HG03060 (cell line): ENCODE data around the gene KIF25.

Experiments used
- ATAC-seq: cut with Tn5 transposase; IDR thresholded peaks from one replicate; pipeline ENCODE4 v1.9.1; 2021; ENCODE audit warnings: low read depth, moderate number of reproducible peaks; ENCODE audit not compliant: unreplicated experiment

KIF25 gene, protein sequence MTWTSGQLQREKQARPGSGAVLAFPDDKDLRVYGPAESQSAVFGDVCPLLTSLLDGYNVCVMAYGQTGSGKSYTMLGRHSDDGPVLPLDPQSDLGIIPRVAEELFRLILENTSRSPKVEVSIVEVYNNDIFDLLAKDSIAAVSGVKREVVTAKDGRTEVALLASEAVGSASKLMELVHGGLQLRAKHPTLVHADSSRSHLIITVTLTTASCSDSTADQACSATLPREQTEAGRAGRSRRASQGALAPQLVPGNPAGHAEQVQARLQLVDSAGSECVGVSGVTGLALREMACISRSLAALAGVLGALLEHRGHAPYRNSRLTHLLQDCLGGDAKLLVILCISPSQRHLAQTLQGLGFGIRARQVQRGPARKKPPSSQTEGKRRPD

DNA sequence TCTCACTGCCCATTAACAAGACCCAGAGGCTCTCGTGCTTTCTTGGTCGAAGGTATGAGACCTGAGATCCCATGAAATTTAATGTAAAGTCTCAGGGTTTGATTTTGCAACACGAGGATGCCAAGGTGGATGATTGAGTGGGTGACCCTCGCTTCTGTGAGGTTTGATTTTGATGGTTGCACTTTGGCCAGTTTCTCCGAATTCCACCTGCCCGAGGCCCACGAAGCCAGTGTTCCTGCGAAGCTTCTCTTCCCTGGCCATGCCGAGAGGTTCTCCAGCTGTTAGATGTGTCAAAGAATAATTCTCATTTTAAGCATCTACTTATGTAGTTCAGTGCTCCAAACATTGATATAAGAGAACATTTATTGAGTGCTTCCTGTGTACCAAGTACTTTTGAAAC lies at the start of gene KIF25:
Gene KIF25 (plus strand): TSS at position 30 of the 400 bp plus-strand sequence. CDS start 31,915 bp downstream, outside the sequence.
- no peak for ATAC-seq

DNA sequence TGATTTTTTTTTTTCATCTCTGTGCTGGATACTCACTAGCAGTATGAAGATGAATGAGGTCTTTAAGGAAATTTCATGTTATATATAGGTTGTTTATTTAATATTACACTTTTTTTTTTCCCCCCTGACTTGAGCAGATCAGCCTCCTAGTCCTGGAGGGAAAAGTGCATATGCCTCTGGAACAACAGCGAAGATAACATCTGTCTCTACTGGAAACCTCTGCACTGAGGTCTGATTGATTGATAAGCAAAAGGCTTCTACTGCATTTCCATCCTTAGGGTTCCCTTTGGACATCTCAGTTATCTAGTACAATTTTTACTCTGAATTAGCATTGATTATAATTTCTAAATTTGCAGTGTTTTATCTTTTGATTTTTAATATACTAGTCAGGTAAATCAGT lies 49.8 kb upstream of the KIF25 start:
- no peak for ATAC-seq

DNA sequence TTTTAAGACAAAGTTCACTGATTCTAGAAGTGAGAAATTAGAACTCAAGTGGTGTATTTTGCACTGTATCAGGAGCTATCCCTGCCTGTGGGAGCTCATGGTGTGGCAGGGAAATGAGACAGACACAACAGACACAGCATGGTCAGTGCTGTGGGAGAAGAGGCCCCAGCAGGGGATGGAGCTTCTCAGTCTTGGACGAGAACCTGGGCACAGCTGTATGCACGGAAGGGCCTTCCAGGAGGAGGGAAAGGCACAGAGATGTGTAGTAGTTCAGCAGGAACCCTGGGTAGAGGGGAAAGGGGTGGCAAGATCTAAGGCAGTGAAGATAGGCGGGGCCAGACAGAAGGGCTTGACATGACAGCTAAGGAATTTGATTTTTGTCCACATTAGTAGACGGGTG lies 48.8 kb upstream of the KIF25 start:
- no peak for ATAC-seq

DNA sequence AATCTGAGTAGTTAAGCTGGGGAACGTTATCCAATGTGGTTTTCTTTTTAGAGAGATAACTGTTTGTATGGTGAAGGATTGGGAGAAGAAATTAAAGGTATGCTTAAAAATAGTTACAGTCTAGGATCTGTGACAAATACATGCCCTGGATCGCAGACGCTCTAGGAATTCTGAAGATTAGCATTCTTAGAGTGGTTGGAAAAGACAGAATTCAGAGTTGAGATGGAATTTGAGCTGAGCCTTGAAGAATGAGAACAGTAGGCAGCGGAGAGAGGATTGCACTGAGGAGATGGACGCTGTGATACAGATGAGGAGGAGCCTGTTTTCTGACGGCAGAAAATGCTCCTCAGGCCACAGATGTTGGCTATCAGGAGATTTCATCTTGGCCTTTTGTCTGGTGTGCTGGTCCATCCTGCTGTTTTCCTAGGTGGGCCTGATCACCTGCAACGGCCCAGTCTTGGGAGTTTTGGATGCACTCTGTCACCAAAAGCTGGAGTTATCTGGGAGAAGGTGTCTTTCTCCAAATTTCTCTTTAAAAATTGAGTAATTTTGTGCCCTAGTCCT lies 48.3 kb upstream of the KIF25 start:
- no peak for ATAC-seq

DNA sequence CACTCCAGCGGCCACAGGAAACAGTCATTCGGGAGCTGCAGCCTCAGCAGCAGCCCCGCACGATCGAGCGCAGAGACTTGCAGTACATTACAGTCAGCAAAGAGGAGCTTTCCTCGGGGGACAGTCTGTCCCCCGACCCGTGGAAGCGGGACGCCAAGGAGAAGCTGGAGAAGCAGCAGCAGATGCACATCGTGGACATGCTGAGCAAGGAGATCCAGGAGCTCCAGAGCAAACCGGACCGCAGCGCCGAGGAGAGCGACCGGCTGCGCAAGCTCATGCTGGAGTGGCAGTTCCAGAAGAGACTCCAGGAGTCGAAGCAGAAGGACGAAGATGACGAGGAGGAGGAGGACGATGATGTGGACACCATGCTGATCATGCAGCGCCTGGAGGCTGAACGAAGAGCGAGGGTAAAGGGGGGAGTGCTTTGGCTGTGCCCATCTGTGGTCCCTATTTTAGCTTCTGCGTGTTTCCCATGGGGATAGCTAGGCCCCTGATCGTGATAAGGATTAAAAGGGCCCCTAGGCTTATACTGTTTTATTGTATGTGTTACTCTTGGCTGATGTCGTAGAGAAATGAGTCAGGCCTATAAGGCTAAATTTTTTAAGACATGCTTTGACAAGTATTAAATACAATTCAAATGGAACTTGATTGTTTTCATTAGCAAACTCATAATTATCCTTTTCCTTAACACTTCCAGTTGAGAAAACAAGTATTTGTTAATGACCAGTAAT lies 45.5 kb upstream of the KIF25 start:
- ATAC-seq, result no peak

DNA sequence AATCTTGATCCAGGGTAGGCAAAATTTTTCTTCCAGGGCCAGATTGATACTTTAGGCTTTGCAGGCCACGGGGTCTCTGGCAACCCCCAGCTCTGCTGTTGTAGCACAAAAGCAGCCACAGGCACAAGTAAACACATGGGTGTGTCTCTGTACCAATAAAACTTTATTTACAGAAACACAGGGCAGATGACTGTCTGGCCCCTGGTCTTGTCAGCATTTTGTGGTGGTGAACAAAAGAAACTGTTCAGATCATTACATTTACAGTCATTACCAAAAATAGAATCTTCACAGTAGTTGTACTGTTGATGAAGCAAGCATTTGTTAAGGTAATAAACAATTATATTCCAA lies 45.0 kb upstream of the KIF25 start:
- ATAC-seq, result no peak

DNA sequence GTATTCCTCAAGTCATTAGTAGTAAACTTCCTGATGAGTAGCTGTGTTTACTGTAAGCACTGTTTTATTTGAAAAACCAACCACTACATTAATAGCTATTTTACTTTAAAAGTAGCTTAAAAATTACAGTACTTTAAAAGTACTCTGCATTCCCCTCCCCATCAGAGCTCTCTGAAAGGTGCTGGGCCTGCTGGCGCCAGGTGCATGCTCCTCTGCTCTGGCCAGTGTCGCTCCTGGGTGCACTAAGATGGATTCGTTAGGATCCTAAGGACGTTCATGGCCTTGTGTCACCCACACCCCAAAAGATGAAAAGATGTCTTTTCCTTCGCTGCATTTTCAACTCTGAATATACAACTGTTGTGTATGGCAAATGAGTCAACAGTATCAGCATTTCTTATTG lies 43.9 kb upstream of the KIF25 start:
- no peak for ATAC-seq

DNA sequence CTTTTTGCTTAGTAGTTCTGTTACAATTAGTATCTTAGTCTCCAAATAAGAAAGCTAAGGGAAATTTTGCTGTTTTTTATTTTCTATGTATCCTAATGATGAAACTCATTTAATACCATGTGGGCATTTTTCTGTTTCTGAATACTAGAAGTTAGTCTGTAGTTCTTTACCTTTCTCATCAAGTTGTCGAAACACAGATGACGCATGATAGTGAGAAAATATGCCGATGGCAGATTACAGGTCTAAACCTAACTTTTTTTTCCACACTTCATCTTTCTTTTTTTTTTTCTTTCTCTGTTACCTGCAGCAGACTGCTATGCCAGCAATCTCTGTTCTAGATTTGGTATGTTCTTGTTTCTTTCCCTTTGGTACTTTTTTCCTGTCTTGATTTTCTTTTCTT lies 43.3 kb upstream of the KIF25 start:
- no peak for ATAC-seq

DNA sequence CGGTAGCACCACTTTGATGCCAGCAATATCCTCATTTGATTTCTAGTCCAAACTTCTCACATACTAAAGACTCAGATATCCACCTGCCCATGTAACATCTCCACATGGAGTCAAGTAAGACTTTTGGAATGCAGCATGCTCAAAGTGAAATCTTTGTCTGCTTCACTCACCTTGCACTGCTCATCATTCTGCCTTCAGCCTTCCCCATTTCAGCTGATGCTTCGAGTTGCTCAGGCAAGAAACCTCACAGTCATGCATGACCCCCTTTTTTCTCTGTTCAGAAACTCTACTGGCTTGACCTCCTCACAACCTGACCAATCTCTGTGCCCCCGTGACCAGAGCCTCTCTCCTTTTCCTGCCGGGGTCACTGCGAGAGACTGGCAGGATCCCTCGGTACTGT lies 41.0 kb upstream of the KIF25 start:
- ATAC-seq, result no peak

DNA sequence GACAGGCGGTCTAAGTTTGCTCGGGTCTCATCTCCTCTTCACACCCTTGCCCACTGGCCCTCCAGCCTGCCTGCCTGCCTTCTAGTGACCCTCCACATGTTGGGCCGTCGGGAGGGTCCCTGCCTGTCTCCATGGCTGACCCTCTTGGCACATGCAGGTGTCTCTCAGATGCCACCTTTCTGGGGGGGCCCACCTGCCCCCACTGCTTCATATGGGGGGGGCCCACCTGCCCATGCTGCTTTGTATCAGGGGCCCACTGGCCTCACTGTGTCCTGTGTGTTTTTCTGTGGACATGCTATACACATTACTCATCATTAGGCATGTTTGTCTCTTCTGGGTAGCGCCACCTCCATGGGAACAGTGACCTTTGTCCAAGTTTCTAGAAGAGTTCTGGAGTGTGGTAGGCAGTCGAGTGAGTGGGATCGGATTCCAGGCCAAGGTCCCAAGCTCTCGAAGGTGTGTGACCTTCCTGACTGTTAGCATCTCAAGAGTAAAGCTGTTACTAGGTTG lies 40.4 kb upstream of the KIF25 start:
- ATAC-seq, result no peak

DNA sequence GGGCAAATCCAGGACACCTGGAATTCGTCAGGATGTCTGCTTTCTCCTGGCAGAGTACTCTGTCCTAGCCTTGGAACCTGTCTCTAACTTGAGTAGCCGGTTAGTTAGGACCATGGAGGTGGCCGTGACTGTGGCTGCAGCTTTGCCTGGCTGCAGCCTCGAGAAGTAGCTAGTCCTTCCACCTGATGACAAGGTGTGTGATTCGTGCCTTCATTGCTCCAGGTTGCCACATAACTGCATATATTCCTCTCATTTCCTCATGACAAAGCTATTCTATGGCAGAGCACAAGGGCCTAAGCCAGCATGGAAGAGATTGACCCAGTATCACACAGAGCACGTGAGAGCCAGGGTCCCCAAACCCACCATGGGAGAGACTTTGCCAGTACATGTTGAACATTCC lies 39.8 kb upstream of the KIF25 start:
- no peak for ATAC-seq

DNA sequence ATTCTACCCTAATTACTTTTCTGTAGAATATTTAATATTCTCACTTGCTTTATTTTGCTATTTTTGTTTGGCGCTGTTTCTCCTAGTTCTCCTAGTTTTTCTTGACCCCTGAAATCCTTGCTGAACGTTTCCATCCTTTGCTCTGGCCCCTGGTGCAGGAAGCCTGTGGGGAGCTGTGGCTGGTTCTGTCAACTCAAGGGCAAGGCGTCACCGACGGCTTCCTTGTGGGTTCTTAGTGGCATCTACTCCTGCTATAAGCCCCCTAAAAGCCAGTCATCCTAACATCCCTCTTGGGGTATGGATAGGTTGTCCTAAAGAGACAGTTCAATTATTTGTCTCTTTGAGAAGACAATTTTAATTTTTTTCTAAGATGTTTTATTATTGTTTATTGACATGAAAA lies 36.9 kb upstream of the KIF25 start:
- no peak for ATAC-seq

DNA sequence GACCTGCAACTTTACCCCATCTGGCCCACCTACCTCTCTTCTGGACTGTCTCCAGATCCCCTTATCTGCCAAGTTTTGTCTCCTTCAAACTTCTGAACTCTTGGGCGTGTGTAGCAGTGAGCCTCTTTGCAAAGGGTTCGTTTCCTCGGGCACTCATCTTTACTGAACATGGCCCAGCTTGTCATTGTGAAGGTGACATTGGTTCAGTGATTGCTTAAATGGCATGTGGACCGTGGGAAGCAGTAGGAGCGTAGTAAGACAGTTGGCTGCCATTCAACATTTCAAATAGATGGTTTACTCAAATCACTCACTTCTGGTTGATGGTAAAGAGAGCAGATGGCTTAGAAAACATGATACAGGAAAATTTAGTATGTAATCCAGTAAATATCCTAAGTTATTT lies 34.8 kb upstream of the KIF25 start:
- no peak for ATAC-seq

DNA sequence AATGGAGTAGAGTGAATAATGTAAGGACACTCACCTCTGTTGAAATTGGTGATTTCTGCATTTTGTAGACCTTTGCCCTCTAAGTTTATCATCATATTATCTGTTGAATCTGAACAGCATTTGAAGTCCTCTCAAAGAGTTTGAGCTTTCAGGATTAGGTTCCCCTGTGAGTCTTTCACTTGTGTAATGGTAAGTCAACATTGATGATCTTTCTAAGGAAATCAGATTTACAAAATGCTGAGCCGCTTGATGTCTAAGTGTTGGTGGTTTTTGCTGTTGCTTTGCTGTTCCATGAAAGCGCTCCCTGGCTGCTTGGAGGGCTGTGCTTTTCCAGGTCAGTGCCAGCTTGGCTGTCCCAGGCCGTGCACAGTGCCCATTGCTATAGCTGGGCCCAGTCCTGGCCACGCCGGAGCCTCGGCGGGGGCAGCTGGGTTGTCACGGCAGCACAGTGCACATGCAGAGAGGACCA lies 33.8 kb upstream of the KIF25 start:
- ATAC-seq, result no peak

DNA sequence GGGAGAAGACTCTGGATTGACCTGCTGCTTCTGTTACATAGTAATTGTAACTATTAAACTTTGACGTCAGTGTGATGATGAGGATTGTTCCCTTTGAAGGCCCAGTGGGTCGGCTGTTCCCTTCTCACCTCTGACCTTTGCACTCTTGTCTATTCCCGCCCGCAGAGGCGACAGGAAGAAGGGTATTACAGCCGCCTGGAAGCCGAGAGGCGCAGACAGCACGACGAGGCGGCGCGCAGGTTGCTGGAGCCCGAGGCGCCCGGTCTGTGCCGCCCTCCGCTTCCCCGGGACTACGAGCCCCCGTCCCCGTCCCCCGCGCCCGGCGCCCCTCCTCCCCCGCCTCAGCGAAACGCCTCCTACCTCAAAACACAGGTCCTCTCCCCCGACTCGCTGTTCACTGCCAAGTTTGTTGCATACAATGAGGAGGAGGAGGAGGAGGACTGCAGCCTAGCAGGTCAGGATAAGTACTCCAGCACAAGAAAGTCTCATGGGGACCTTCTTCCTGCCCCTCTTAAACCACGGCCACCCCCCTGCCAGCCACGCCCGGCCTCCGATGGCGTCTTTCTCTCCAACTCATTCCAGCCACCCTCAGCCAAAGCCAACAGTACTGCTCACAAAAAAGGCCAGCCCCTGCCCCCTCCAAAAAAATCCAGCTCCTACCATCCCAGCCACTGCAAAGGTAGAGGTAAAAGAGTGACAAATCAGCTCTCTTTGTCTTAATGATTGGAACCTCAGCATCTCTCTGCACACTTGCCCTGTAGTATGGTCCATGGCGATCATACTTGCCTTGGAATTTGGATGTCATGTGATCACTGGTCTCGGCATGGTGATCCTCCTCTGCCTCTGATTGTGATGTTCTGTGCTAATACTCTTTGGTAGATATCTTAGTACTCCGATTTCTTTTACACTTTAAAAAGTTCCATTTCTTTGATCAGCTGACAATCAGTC lies 31.6 kb upstream of the KIF25 start:
- no peak for ATAC-seq

DNA sequence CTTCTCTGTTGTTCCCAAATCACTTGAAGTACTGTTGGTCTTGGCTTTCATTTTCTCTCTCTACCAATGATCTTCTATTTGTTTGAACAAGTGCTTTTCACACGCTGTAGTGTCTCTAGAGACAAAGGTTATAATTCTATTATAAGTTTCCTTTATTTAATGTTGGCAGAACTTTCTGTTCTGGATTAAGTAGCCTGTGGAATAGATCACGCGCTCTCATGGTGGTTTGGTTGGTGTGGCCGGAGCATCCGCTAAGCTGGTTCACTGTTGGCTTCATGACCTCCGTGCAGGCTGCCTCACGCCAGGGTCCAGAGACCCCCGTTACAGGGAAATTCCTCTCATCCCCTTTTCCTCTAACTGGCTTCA lies 30.9 kb upstream of the KIF25 start:
- no peak for ATAC-seq

DNA sequence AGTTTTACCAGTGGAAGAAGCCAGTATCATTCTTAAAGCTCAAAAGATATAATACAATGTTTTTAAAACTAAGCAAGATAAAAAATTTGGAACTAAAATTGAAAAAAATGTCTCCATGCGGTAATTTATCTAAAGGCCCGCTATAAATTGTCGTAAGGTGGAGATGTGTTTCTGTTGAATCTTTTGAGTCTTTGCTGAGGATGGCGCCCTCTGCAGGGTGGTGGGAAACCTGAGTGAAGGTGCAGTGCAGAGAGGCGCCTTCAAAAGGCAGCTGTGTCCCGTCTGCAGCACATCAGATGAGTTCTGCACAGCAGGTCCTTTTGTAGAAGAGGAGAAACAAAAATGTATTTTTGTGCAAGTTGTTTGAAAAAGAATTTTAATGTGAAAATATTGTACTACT lies 29.4 kb upstream of the KIF25 start:
- no peak for ATAC-seq

DNA sequence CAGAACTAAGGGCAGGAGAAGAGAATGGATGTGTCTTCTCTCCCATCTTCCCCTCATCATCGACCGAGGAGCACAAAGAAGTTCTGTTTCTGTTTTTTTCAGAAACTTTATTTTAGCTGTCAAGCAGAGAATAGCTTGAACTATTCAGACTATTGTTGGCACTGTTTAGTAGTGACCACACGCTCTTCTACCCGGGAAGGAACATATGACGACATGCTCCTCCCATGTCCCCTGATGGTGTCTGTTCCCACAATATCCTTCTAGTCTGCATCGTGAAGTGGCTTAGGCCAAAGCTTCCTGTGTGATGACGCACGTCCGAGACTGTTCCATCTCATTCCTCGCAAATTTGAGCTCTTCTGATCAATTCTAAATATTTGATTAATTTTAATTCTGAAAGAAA lies 27.2 kb upstream of the KIF25 start:
- no peak for ATAC-seq

DNA sequence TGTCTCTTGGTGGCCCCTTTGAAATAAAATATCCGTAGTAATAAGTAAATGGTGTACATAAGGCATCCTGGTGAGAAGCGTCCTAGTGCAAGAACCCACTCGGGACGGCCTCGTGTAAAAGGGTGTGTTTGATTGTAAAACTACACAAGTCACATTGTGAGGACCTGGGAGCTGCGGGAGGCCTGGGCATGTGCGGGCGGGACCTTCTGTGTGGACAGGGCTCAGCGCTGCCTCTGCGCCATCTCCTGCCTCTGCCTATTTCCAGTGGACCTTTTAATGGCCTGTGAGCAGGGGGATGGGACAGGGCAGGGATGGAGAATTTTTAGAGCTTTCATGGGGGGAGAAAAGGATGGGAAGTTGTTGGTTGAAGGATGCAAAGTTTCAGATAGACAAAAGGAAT lies 25.3 kb upstream of the KIF25 start:
- ATAC-seq, result no peak

DNA sequence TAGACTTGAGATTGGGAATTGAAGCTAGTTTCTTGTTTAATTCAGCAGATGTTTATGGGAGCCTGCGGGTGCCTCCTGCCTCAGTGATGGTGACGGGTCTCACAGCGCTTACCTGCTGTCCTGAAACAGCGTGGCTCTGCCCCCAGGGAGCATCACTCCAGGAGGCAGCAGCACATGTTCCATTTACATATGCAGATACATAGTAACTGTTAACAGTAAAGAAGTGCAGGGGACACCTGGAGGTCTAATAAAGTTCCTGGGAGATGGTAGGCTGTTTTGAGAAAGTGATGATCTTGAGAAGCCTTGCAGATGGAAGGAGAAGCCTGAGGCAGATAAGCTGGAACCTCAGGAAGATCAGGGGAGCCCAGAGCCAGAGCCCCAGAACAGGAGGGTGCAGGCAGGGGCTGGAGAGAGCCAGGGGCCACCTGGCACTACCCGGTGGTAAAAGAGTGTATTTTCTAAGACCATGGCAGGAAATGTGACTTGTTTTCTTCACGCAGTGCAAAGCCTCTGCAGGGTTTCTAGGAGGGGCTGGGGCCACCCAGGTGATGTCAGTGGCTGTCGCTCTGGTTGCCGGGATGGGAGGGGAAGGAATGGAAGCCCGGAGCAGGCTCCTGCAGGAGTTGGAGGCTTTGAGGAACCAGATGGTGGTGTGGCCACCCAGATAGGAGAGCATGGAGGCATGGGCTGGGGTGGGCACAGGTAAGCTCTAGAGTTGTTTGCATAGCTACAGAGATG lies 24.2 kb upstream of the KIF25 start:
- no peak for ATAC-seq
